Mucosa of stomach (tissue), 1 donor: ENCODE measurements around the gene TDRD6.

Experiments
- H3K27me3 ChIP-seq: one replicate; pipeline ENCODE4 v1.7.0; 2013; ENCODE audit warnings: mild to moderate bottlenecking, low read length; ENCODE audit not compliant: control insufficient read depth, insufficient read depth
- H3K36me3 ChIP-seq: one replicate; pipeline ENCODE4 v1.7.0; 2013; ENCODE audit warnings: low read length; ENCODE audit not compliant: control insufficient read depth, insufficient read depth
- H3K4me1 ChIP-seq: one replicate; pipeline ENCODE4 v1.7.0; 2013; ENCODE audit warnings: mild to moderate bottlenecking, low read length; ENCODE audit not compliant: control insufficient read depth, insufficient read depth
- H3K4me3 ChIP-seq: one replicate; pipeline ENCODE4 v1.7.0; 2013; ENCODE audit warnings: low read length
- H3K9ac ChIP-seq: one replicate; pipeline ENCODE4 v1.7.0; 2013; ENCODE audit warnings: mild to moderate bottlenecking, low read length, moderate library complexity
- H3K9me3 ChIP-seq: one replicate; pipeline ENCODE4 v1.7.0; 2013; ENCODE audit warnings: mild to moderate bottlenecking, low read length, moderate library complexity; ENCODE audit not compliant: control insufficient read depth
- donor health status: Pancreatic carcinoma.

Gene TDRD6

DNA sequence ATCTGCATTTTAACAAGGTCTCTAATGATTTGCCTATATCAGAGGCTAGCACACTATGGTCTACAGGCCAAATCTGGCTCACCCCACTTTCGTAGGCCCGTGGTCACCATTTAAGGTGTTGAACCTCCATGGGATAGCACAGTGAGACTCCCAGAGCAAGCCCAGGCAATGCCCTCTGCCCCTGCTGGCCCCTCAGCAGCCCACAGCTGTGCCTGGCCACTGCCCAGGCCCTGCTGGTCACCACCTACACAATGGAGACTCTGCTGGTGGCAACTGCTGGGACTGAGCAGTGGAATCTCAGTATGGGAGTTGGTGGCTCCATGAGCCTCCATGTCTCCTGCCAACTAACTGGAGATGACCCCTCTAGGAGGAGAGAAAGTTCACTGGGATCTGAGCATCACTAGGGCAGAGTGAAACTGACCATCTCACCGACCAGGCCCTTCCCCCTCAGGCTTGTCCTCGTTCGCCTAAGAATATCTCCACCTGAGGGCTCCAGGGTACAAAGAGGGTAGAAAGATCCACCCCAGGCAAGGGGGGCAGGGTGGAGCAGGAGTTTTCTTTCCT, 61.3 kb downstream of the TDRD6 start:
- H3K27me3 ChIP-seq, result peaks cover 7% of the 10 kb centered on the region
- H3K36me3 ChIP-seq, result no peaks in the 10 kb centered on the region
- no peaks in the 10 kb centered on the region for H3K9me3 ChIP-seq
- no peaks in the 10 kb centered on the region for H3K4me1 ChIP-seq
- no peak overlapping the region for H3K4me3 ChIP-seq
- H3K9ac ChIP-seq, result no peak overlapping the region

DNA sequence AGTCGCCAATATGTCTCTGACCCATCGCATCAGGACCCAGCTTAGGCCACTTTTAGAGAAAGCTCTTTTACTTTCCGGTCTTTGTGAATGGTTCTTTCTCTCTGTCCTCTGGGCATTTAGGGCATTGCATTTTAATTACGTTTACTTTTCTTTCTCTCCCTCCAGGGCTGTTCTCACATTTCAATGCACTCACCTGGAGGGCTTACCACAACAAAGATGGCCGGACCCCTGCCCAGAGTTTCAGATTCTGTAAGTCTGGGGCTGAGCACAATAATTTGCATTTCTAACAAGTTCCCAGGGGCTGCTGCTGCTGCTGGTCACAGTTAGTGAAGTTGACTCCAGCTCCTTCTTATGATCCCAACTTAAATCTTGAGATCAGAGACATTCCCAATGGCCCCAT, 62.0 kb downstream of the TDRD6 start:
- Histone ChIP-seq H3K4me3 (no peak overlapping the region), H3K9me3 (no peaks in the 10 kb centered on the region), H3K27me3 (peaks cover 7% of the 10 kb centered on the region), H3K9ac (no peak overlapping the region), H3K4me1 (no peaks in the 10 kb centered on the region), H3K36me3 (no peaks in the 10 kb centered on the region)

DNA sequence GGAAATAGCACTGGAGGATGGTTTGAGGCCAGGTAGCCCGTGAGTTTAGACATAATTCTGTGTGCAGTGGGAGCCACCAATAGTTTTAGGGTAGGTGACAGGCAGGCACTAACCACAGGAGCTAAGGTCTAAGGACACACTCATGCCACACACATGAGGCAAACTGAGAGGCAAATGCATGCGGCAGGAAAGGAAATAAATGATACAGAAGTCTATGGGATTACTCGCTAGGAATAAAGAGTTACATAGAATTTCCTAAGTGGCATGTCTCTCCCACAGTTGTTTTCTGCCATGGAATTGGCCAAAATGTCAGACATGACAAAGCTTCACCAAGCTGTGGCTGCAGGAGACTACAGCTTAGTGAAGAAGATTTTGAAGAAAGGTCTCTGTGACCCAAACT, 64.0 kb downstream of the TDRD6 start:
- H3K9me3 ChIP-seq, result no peaks in the 10 kb centered on the region
- peaks cover 7% of the 10 kb centered on the region for H3K27me3 ChIP-seq
- H3K36me3 ChIP-seq, result no peaks in the 10 kb centered on the region
- no peak overlapping the region for H3K4me3 ChIP-seq
- no peaks in the 10 kb centered on the region for H3K4me1 ChIP-seq
- H3K9ac ChIP-seq, result no peak overlapping the region
